CD4-positive, alpha-beta T cell treated with Interferon gamma for 1 hour (primary cell): ENCODE measurements around the gene FUT7.
A peak's percentile ranks its signal among the peaks of the same experiment; 100 is the strongest.

ENCODE experiments used
- DNase-seq: peaks from one replicate; pipeline ENCODE4 v3.0.0-alpha.2; 2020

FUT7 gene

GRCh38 chr9:137032858-137033257, 970 bp upstream of the FUT7 start:
- peak; percentile 68 for DNase-seq

GRCh38 chr9:137030538-137031527, 1.1 kb downstream of the FUT7 start:
- DNase-seq = peak; percentile 51

GRCh38 chr9:137030006-137030405, 1.9 kb downstream of the FUT7 start:
- no peak for DNase-seq

- DNase-seq = peak; percentile 67
Observed at GRCh38 chr9:137029058-137029936, 2.6 kb downstream of the FUT7 start.

GRCh38 chr9:137028263-137029057, 3.4 kb downstream of the FUT7 start:
- peak; percentile 67 for DNase-seq

- no peak for DNase-seq
Observed at GRCh38 chr9:137027369-137028262, 4.3 kb downstream of the FUT7 start, which contains the start of gene ABCA2. Gene ABCA2, minus strand, starts transcription at chr9:137028237. Its CDS starts 97 bp downstream, at chr9:137028140.

- DNase-seq = no peak
Observed at GRCh38 chr9:137026828-137027227, 5.1 kb downstream of the FUT7 start.

- DNase-seq = no peak
Observed at GRCh38 chr9:137026384-137026783, 5.5 kb downstream of the FUT7 start.

GRCh38 chr9:137025517-137025966, 6.3 kb downstream of the FUT7 start:
- DNase-seq = peak; percentile 54

- DNase-seq = no peak
Observed at GRCh38 chr9:137023583-137023991, 8.3 kb downstream of the FUT7 start.

GRCh38 chr9:137023157-137023556, 8.7 kb downstream of the FUT7 start:
- DNase-seq = no peak

GRCh38 chr9:137022662-137023008, 9.3 kb downstream of the FUT7 start:
- no peak for DNase-seq

GRCh38 chr9:137021979-137022661, 9.8 kb downstream of the FUT7 start:
- peak; percentile 72 for DNase-seq

- DNase-seq = no peak
Observed at GRCh38 chr9:137021568-137021978, 10.3 kb downstream of the FUT7 start.

- DNase-seq = no peak
Observed at GRCh38 chr9:137020771-137021567, 10.9 kb downstream of the FUT7 start.

- DNase-seq = no peak
Observed at GRCh38 chr9:137019891-137020683, 11.8 kb downstream of the FUT7 start.

- no peak for DNase-seq
Observed at GRCh38 chr9:137018761-137019559, 12.9 kb downstream of the FUT7 start.
